K562 (cell line): ENCODE data around the gene RPL38. TPM values are rescaled to one million over a fixed set of nuclear protein-coding genes. Genes with fewer than 3 reads are reported as not detected.
A peak's percentile ranks its signal among the peaks of the same experiment; 100 is the strongest.

Experiments used
- CTCF ChIP-seq, 3 experiments: IDR thresholded peaks in 2 of 3; conservative IDR thresholded peaks in 1 of 3; 2 replicates each; pipeline ENCODE4 v1.5.1; 2011 to 2012; ENCODE audit warnings: low read length in 3 of 3, mild to moderate bottlenecking in 3 of 3, control low read depth in 2 of 3, improper control_type of control experiment in 1 of 3, inconsistent platforms in 1 of 3, low read depth in 1 of 3, mixed read lengths in 1 of 3, moderate library complexity in 1 of 3; ENCODE audit not compliant: insufficient read depth in 2 of 3
- ILK ChIP-seq: fragments of 450-650 bp; IDR thresholded peaks from 2 replicates; pipeline ENCODE4 v1.6.1; 2016; ENCODE audit warnings: missing genetic modification characterization, low read depth, mild to moderate bottlenecking, missing compliant biosample characterization, moderate library complexity, borderline replicate concordance
- KDM5B ChIP-seq: fragments of 200-600 bp; sonication (generic); IDR thresholded peaks from 2 replicates; pipeline ENCODE4 v1.6.1; 2012; ENCODE audit warnings: low read depth, mild to moderate bottlenecking, moderate library complexity, low read length, control low read depth, inconsistent platforms; ENCODE audit not compliant: insufficient replicate concordance
- NKRF ChIP-seq: fragments of 450-650 bp; IDR thresholded peaks from 2 replicates; pipeline ENCODE4 v1.6.1; 2016; ENCODE audit warnings: borderline replicate concordance
- POLR2G ChIP-seq: fragments of 200-400 bp; formaldehyde crosslinking; IDR thresholded peaks from 2 replicates; pipeline ENCODE4 v1.6.1; 2017; ENCODE audit warnings: low read depth, mild to moderate bottlenecking, antibody characterized with exemption, low read length, moderate library complexity
- PREB ChIP-seq: sonication (generic); formaldehyde crosslinking; IDR thresholded peaks from 2 replicates; pipeline ENCODE4 v1.8.1; 2023; ENCODE audit warnings: mild to moderate bottlenecking, missing genetic modification reagents
- RBM15 ChIP-seq: fragments of 200-400 bp; formaldehyde crosslinking; IDR thresholded peaks from 2 replicates; pipeline ENCODE4 v1.6.1; 2018; ENCODE audit warnings: mild to moderate bottlenecking, low read length, moderate library complexity; ENCODE audit not compliant: insufficient read depth
- RBM22 ChIP-seq: fragments of 200-400 bp; formaldehyde crosslinking; IDR thresholded peaks from 2 replicates; pipeline ENCODE4 v1.6.1; 2018; ENCODE audit warnings: low read length, low read depth; ENCODE audit not compliant: poor library complexity, severe bottlenecking
- SRSF3 ChIP-seq: fragments of 200-400 bp; formaldehyde crosslinking; IDR thresholded peaks from 2 replicates; pipeline ENCODE4 v1.6.1; 2016; ENCODE audit warnings: mild to moderate bottlenecking, low read length, moderate library complexity; ENCODE audit not compliant: insufficient read depth
- TARDBP ChIP-seq: fragments of 450-650 bp; IDR thresholded peaks from 2 replicates; pipeline ENCODE4 v1.6.1; 2016
- ZFP91 ChIP-seq: sonication (generic); formaldehyde crosslinking; IDR thresholded peaks from 2 replicates; pipeline ENCODE4 v1.8.0; 2022; ENCODE audit warnings: mild to moderate bottlenecking, missing genetic modification reagents
- polyA plus RNA-seq, 8 experiments: library from polyadenylated mRNA; depleted of rRNA in 4 of 8; stranded (reverse) in 5 of 8; unstranded in 3 of 8; fragments of >200 nt; fragmentation: Nextera tagmentation in 2 of 8; fragmentation: Illumina TruSeq in 1 of 8; extraction: Ambion mirVana in 2 of 8; extraction: Trizol in 1 of 8; gene quantifications; 2 replicates each; pipeline versions ENCODE4 v1.2.1 to v1.2.3, GENCODE V29; 2011 to 2014; ENCODE audit warnings: inconsistent platforms in 1 of 8, missing spikeins in 1 of 8
- total RNA-seq, 7 experiments: library from RNA; depleted of rRNA in 6 of 7; stranded (reverse); fragments of >200 nt in 6 of 7; fragmentation: Illumina TruSeq in 2 of 7; extraction: Trizol in 2 of 7; gene quantifications; 2 replicates each; pipeline versions ENCODE4 v1.2.1 to v1.2.3, GENCODE V29; 2011 to 2021; ENCODE audit warnings: low replicate concordance in 1 of 7

RPL38 gene
- total and polyA plus RNA-seq, 9 of the 15 experiments (the other 6 are each of a cell fraction or from before 2014, with no cell fraction given): 1,224 to 3,864 (median 1,939) TPM

- no peak for TF ChIP-seq NKRF
- TF ChIP-seq RBM15: no peak
- peak; percentile 72 for TF ChIP-seq RBM22
- no peak for TF ChIP-seq ILK (tag)
- TF ChIP-seq KDM5B: peak; percentile 13
- peak; percentile 11; the same call in 1 of the 2 replicates for TF ChIP-seq TARDBP
- TF ChIP-seq POLR2G: peak; percentile 83
- TF ChIP-seq PREB (CRISPR knock-in tag): no peak
- TF ChIP-seq SRSF3: no peak
- TF ChIP-seq ZFP91 (CRISPR knock-in tag): no peak
- TF ChIP-seq CTCF (IDR thresholded peaks at IDR 0.05 in 2 of 3, conservative IDR thresholded peaks at IDR 0.05 in 1 of 3; ENCODE audit: insufficient read depth in 2 of 3, low read depth in 1 of 3, low read length in 3 of 3): 0 out of 6 replicates have a peak, but pooled peaks of 1 of the 3 experiments have one; percentile 12
- TF ChIP-seq, all 486 proteins: peak for 26
These were observed 8.9 kb downstream of the RPL38 start (continued) for GRCh38 chr17:74212209-74212912.
